Natural killer cell (primary cell): ENCODE data around the gene GPR17. TPM values are rescaled to one million over a fixed set of nuclear protein-coding genes. Genes with fewer than 3 reads are reported as not detected.

ENCODE experiments used
- ATAC-seq, 3 donors: fragments of 150-1000 bp in 2 of 3; fragments of 200-7000 bp in 1 of 3; cut with Tn5 transposase; 1 replicate in 1 of 3; 2 replicates in 2 of 3; pipeline ENCODE4 v1.10.0; 2021; ENCODE audit warnings: mild to moderate bottlenecking in 2 of 3, moderate library complexity in 2 of 3
- DNase-seq, 2 donors: peaks; one replicate each; pipeline versions ENCODE4 v3.0.0 to v3.0.0-alpha.2; 2013 to 2021; ENCODE audit warnings: mixed read lengths in 1 of 2
- H3K27ac ChIP-seq: one replicate; pipeline ENCODE4 v1.5.1; 2013; ENCODE audit warnings: mild to moderate bottlenecking, low read length
- H3K27me3 ChIP-seq: one replicate; pipeline ENCODE4 v1.6.1; 2013; ENCODE audit warnings: low read length; ENCODE audit not compliant: control insufficient read depth, insufficient read depth
- H3K36me3 ChIP-seq: one replicate; pipeline ENCODE4 v1.6.1; 2013; ENCODE audit warnings: low read length; ENCODE audit not compliant: control insufficient read depth, insufficient read depth
- H3K4me1 ChIP-seq: one replicate; pipeline ENCODE4 v1.6.1; 2013; ENCODE audit warnings: low read length; ENCODE audit not compliant: control insufficient read depth, insufficient read depth
- H3K4me3 ChIP-seq: one replicate; pipeline ENCODE4 v1.5.1; 2013; ENCODE audit warnings: low read length
- H3K9me3 ChIP-seq: one replicate; pipeline ENCODE4 v1.6.1; 2013; ENCODE audit warnings: low read length; ENCODE audit not compliant: control insufficient read depth, insufficient read depth
- H3K27ac Mint-ChIP-seq, 2 donors: one replicate each; pipeline ENCODE4 v1.8.0; 2022; ENCODE audit warnings: mild to moderate bottlenecking in 2 of 2, mixed read lengths in 2 of 2, moderate library complexity in 1 of 2
- H3K27me3 Mint-ChIP-seq, 2 donors: one replicate each; pipeline ENCODE4 v1.8.0; 2022; ENCODE audit warnings: low read depth in 2 of 2, mixed read lengths in 2 of 2
- H3K36me3 Mint-ChIP-seq: one replicate; pipeline ENCODE4 v1.8.0; 2022; ENCODE audit warnings: mixed read lengths
- H3K4me1 Mint-ChIP-seq, 2 donors: one replicate each; pipeline ENCODE4 v1.8.0; 2022; ENCODE audit warnings: mixed read lengths in 2 of 2
- H3K4me3 Mint-ChIP-seq: one replicate; pipeline ENCODE4 v1.8.0; 2022; ENCODE audit warnings: mild to moderate bottlenecking, moderate library complexity, mixed read lengths
- H3K9me3 Mint-ChIP-seq, 2 donors: one replicate each; pipeline ENCODE4 v1.8.0; 2022; ENCODE audit warnings: mixed read lengths in 2 of 2
- WGBS: methylation state at CpG from one replicate; pipeline ENCODE4 v1.1.7; 2013; ENCODE audit warnings: missing lambda C conversion rate; ENCODE audit not compliant: insufficient coverage; 5-methylcytosine and 5-hydroxymethylcytosine counted together
- intact Hi-C: fragments of 100-400 bp; cut with micrococcal nuclease; formaldehyde crosslinking; loops from one replicate; pipeline ENCODE4 v1.14.2; 2022
- total RNA-seq, 4 donors: library from RNA; stranded (reverse); fragments of 120-200 nt in 1 of 4; gene quantifications; one replicate each; pipeline versions ENCODE4 v1.2.3 to v1.2.4, GENCODE V29; 2013 to 2022
- TF ChIP-seq, protein P1 (sequence below): fragments of 200-600 bp; IDR thresholded peaks from one replicate; pipeline ENCODE4 v1.8.0; 2022; ENCODE audit warnings: antibody characterized with exemption

GPR17 gene
- total RNA-seq, 3 donors from 2014 or later (not counting 1 experiment from before 2014, with no cell fraction given), result not detected

DNA sequence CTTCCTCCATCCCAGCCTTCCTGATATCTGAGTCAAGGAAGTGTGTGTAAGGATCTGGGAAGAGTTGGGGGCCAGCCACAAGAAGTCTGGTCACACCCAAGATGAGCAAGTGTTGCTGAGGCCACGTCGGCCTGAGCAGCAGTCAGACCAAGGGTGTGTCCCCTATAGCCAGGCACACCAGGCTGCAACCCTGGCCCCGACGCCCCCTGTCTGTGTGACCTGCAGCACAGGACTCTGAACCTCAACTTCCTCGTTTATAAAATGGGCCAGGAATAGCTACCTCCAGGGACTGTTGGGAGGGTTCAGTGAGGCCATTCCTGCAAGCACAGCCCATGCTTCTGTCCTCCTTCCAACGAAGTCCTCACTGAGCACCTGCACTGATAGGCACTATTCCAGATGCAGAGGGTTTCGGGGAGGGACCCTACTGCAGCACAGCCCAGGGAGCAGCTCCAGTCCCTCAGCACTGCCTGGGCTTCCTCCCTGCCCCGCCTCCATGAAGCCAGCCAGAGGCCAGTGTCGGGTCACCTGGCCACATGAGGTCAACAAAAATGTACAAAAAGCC lies 16.1 kb downstream of the GPR17 start:
- Histone ChIP-seq H3K9me3 (no peaks in the 10 kb centered on the region), H3K27me3 (peaks cover 12% of the 10 kb centered on the region), H3K27ac (no peak overlapping the region), H3K4me3 (no peak overlapping the region), H3K36me3 (no peaks in the 10 kb centered on the region), H3K4me1 (no peaks in the 10 kb centered on the region)
- ATAC-seq (no peak), DNase-seq (no peak)
- Mint-ChIP-seq H3K4me1 (peaks cover 0 to 7% of the 10 kb centered on the region in 2 donors), H3K36me3 (no peaks in the 10 kb centered on the region), H3K4me3 (no peak overlapping the region), H3K27me3 (peaks cover 27 to 35% of the 10 kb centered on the region in 2 donors), H3K27ac (no peak overlapping the region), H3K9me3 (no peaks in the 10 kb centered on the region)
- TF ChIP-seq, protein P1, sequence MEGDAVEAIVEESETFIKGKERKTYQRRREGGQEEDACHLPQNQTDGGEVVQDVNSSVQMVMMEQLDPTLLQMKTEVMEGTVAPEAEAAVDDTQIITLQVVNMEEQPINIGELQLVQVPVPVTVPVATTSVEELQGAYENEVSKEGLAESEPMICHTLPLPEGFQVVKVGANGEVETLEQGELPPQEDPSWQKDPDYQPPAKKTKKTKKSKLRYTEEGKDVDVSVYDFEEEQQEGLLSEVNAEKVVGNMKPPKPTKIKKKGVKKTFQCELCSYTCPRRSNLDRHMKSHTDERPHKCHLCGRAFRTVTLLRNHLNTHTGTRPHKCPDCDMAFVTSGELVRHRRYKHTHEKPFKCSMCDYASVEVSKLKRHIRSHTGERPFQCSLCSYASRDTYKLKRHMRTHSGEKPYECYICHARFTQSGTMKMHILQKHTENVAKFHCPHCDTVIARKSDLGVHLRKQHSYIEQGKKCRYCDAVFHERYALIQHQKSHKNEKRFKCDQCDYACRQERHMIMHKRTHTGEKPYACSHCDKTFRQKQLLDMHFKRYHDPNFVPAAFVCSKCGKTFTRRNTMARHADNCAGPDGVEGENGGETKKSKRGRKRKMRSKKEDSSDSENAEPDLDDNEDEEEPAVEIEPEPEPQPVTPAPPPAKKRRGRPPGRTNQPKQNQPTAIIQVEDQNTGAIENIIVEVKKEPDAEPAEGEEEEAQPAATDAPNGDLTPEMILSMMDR, result no peak
- 75% methylated on average over 9 of the region's 9 CpGs for WGBS
- intact Hi-C loops, result no loop called here

DNA sequence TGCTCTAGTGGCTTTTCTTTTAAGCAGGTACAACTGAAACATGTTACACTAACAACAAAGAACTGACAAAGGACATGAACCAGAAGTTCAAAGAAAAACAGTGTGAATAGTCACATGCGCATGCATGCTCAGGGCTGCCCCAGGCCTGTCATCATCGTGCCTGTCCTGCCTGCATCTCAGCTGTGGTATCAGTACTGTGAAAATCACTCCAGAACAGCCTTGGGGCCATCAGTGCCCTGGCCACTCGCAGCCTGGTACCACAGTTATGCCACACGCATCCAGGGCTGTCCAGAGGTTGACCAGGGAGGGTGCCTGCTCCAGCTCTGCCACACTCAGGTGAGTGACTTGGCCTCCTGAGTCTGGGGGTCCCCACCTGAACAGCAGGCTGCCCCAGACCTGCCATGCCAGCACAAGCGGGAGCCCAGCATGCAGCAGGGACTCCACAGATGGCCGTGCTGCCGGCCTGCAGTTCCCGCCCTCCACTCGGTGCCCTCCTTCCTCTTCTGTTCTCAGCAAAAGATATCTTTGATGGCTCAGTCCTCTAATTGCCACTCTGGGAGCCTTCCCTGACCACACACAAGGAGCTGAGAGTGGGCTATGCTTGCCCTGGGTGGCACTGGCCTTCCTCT lies 17.1 kb downstream of the GPR17 start:
- H3K4me3 Mint-ChIP-seq, result no peak overlapping the region
- H3K9me3 ChIP-seq, result no peaks in the 10 kb centered on the region
- H3K4me1 Mint-ChIP-seq, result peaks cover 0 to 7% of the 10 kb centered on the region in 2 donors
- DNase-seq, result no peak
- no peaks in the 10 kb centered on the region for H3K4me1 ChIP-seq
- peaks cover 29 to 44% of the 10 kb centered on the region in 2 donors for H3K27me3 Mint-ChIP-seq
- H3K27ac ChIP-seq, result no peak overlapping the region
- H3K9me3 Mint-ChIP-seq, result no peaks in the 10 kb centered on the region
- no peaks in the 10 kb centered on the region for H3K36me3 ChIP-seq
- TF ChIP-seq, protein P1, result no peak
- H3K36me3 Mint-ChIP-seq, result no peaks in the 10 kb centered on the region
- no peak overlapping the region for H3K27ac Mint-ChIP-seq
- ATAC-seq, result no peak
- intact Hi-C loops, result no loop called here
- H3K4me3 ChIP-seq, result no peak overlapping the region
- WGBS, result 88% methylated on average over 9 of the region's 9 CpGs
- H3K27me3 ChIP-seq, result peaks cover 12% of the 10 kb centered on the region

DNA sequence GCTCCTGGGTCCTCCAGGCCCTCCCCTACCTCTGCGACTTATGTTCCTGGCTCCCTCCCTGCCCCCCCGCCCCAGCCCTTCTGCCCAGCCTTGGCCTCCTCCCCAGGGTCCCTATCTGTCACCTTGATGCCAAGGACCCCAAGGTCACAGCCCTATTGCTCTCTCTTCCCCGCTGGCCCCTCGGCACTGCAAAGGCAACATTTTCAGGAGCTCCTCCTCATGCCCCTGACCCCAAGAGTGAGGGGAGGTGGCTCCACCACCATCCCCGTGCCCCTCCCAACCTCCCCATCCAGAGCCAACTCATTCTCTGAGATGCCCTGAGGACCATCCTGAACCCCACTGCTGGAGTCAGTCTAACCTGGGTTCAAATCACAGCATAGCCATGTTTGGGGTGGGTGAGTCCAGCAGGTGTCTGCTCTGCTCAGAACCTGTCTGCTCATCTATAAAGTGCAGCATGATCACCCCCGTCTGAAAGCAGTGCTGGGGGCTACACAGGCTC lies 17.7 kb downstream of the GPR17 start:
- Mint-ChIP-seq H3K27me3 (peaks cover 29 to 44% of the 10 kb centered on the region in 2 donors), H3K27ac (no peak overlapping the region), H3K4me3 (no peak overlapping the region), H3K9me3 (no peaks in the 10 kb centered on the region), H3K4me1 (peaks cover 0 to 7% of the 10 kb centered on the region in 2 donors), H3K36me3 (no peaks in the 10 kb centered on the region)
- H3K27ac ChIP-seq, result no peak overlapping the region
- no peaks in the 10 kb centered on the region for H3K36me3 ChIP-seq
- DNase-seq (no peak), ATAC-seq (peak in 1 of 3 donors; percentile 15)
- intact Hi-C loops, result no loop called here
- no peaks in the 10 kb centered on the region for H3K4me1 ChIP-seq
- peaks cover 12% of the 10 kb centered on the region for H3K27me3 ChIP-seq
- no peak overlapping the region for H3K4me3 ChIP-seq
- no peaks in the 10 kb centered on the region for H3K9me3 ChIP-seq
- TF ChIP-seq, protein P1, result no peak
- 84% methylated on average over 6 of the region's 6 CpGs for WGBS
